ENCODE results near the gene CRYBB3.
A peak's percentile ranks its signal among the peaks of the same experiment; 100 is the strongest.

The CRYBB3 gene

DNA sequence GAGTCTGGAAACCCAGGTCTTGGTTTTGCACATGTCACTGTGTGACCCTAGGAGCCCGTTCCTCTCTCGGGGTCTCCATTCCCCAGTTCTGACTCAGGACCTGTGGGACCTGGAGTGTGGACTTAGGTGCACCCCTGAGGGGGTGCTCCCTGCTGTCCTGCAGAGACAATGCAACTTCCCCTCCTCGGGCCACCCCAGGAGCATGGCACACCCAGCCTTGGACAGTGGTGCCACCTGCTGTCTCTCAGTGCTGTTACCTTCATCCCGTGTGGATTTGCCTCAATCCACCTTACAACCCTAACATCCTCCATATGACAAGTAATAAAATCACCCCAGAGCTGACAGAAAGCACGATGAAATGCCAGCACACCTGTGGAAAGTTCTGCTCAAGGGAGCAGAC is 27.5 kb upstream of the CRYBB3 start:
- no peak overlapping the region for H3K27ac ChIP-seq
- no peak overlapping the region for H3K4me3 ChIP-seq (ENCODE audit: low read depth, low read length)
- no peaks in the 10 kb centered on the region for H3K36me3 ChIP-seq (replicated peaks)
- no peaks in the 10 kb centered on the region for H3K27me3 ChIP-seq (replicated peaks)
- in situ Hi-C loops (cut with HindIII; ENCODE audit: low pct_ligation_motif_present, low sequenced_read_pairs): no loop called here
- TF ChIP-seq, protein P1, sequence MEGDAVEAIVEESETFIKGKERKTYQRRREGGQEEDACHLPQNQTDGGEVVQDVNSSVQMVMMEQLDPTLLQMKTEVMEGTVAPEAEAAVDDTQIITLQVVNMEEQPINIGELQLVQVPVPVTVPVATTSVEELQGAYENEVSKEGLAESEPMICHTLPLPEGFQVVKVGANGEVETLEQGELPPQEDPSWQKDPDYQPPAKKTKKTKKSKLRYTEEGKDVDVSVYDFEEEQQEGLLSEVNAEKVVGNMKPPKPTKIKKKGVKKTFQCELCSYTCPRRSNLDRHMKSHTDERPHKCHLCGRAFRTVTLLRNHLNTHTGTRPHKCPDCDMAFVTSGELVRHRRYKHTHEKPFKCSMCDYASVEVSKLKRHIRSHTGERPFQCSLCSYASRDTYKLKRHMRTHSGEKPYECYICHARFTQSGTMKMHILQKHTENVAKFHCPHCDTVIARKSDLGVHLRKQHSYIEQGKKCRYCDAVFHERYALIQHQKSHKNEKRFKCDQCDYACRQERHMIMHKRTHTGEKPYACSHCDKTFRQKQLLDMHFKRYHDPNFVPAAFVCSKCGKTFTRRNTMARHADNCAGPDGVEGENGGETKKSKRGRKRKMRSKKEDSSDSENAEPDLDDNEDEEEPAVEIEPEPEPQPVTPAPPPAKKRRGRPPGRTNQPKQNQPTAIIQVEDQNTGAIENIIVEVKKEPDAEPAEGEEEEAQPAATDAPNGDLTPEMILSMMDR (IDR thresholded peaks at IDR 0.05; ENCODE audit: low read depth, low read length, missing control alignments): peak; percentile 18
- DNase-seq: no peak

DNA sequence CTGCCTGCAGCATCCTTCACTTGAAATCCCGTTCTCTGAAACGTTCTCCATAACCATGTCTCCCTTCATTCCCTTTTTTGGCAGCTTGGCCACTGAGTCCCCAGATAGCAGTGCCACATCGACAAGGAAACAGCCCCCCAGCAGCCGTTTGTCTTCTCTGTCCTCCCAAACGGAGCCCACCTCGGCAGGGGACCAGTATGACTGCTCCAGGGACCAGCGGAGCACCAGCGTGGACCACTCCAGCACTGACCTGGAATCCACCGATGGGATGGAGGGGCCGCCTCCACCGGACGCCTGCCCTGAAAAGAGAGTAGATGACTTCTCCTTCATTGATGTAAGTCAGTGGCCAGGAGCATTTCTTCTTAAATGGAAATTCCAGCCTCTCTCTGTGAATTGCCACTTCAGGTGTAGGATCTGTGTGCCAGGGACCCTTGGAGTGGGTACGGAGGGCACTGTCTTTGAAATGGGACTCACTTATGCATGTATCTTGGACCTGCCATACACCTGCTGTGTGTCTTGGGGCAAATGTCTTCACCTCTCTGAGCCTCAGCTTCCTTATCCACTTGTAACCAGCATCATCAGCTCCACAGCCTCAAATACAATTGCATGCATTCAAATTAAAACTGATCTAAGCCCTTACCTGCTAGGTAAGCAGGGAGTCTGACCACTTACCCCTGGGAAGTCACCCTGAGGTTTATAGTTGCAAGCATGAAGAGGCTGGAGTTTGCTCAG is 25.3 kb upstream of the CRYBB3 start:
- no peak for DNase-seq
- H3K27me3 ChIP-seq (replicated peaks): no peaks in the 10 kb centered on the region
- in situ Hi-C loops (cut with HindIII; ENCODE audit: low pct_ligation_motif_present, low sequenced_read_pairs): no loop called here
- H3K27ac ChIP-seq: no peak overlapping the region
- TF ChIP-seq, protein P1 (IDR thresholded peaks at IDR 0.05; ENCODE audit: low read depth, low read length, missing control alignments): no peak
- no peaks in the 10 kb centered on the region for H3K36me3 ChIP-seq (replicated peaks)
- H3K4me3 ChIP-seq (ENCODE audit: low read depth, low read length): no peak overlapping the region

DNA sequence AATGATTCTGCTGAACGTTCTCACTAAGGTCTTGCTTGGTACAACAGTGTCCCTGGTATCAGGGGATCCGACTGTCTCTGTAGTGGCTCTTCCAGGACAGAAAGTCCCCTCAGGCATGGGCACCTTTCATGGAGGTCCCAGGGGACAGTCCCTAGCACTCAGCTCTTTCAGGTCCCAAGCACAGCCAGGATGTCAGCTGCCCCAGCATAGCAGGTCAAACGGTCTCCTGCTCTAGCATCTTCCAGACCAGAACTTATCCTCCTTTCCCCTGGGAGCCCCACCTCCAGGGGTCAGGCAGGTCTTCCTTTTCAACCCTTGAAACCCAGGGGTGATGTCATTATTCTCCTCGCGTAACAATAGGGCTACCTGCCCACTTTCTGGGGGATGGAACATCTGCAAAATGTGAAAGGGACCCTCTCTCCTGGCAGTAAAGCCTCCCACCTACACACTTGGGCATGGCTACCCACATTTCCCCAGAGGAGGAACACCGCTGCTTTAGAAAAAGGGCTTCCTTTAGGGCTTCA is 24.7 kb upstream of the CRYBB3 start:
- in situ Hi-C loops (cut with HindIII; ENCODE audit: low pct_ligation_motif_present, low sequenced_read_pairs): no loop called here
- Histone ChIP-seq H3K27me3 (replicated peaks) (no peaks in the 10 kb centered on the region), H3K4me3 (ENCODE audit: low read depth, low read length) (no peak overlapping the region), H3K27ac (no peak overlapping the region), H3K36me3 (replicated peaks) (no peaks in the 10 kb centered on the region)
- DNase-seq: no peak
- TF ChIP-seq, protein P1 (IDR thresholded peaks at IDR 0.05; ENCODE audit: low read depth, low read length, missing control alignments): no peak

DNA sequence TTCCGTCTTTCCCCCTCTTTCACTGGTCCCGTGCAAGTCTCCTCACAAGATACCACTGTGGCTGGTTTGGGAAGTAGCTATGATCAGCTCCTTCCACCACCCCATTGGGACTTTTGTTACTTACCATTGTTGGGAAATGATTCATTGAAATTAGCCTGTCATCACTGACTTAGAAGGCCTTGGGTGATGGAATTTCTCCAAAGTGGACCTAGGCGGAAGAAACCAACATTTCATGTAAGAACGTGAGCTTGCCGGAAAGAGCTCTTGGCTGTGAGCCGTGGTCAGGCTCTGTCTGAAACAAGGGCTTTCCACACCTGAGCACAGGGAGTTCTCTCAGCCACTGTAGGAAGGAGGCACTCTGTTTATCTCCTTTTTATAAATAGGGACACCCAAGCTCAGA is 23.5 kb upstream of the CRYBB3 start:
- TF ChIP-seq, protein P1 (IDR thresholded peaks at IDR 0.05; ENCODE audit: low read depth, low read length, missing control alignments): no peak
- H3K4me3 ChIP-seq (ENCODE audit: low read depth, low read length): no peak overlapping the region
- in situ Hi-C loops (cut with HindIII; ENCODE audit: low pct_ligation_motif_present, low sequenced_read_pairs): no loop called here
- no peak overlapping the region for H3K27ac ChIP-seq
- no peak for DNase-seq
- H3K36me3 ChIP-seq (replicated peaks): no peaks in the 10 kb centered on the region
- H3K27me3 ChIP-seq (replicated peaks): no peaks in the 10 kb centered on the region

DNA sequence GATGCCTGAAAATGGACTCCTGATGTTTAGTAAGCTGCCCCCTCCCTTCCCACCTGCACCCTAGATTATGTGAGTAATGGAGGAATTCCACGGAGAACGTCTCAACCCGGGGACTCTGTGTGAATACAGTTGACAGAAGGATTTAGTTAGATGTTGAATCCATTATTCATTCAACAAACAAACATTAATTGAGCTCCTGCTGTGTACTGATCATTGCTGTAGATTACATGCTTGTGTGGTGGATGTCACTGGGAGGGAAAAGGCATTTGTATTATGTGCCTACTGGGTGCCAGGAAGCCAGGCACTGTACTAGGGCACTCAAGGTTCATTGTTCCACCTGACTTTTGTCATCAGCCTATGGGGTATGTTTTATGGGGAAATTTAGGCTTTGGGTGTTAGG is 22.9 kb upstream of the CRYBB3 start:
- H3K27ac ChIP-seq: no peak overlapping the region
- in situ Hi-C loops (cut with HindIII; ENCODE audit: low pct_ligation_motif_present, low sequenced_read_pairs): no loop called here
- TF ChIP-seq, protein P1 (IDR thresholded peaks at IDR 0.05; ENCODE audit: low read depth, low read length, missing control alignments): no peak
- H3K27me3 ChIP-seq (replicated peaks): no peaks in the 10 kb centered on the region
- no peaks in the 10 kb centered on the region for H3K36me3 ChIP-seq (replicated peaks)
- H3K4me3 ChIP-seq (ENCODE audit: low read depth, low read length): no peak overlapping the region
- no peak for DNase-seq

DNA sequence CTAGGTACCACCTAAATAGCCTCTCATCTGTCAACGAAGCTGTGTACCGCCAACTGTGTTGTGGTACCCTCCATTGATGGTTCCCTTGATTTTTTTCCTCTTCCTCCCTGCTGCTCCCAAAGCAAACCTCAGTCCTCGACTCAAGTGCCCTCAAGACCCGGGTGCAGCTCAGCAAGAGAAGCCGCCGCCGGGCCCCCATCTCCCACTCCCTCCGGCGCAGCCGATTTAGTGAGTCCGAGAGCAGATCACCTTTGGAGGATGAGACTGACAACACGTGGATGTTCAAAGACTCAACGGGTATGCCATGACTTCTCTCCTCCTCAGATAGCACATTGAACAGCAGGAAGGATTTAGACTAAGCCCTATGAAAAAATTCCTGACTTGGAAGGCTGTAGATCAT is 22.4 kb upstream of the CRYBB3 start:
- TF ChIP-seq, protein P1 (IDR thresholded peaks at IDR 0.05; ENCODE audit: low read depth, low read length, missing control alignments): no peak
- Histone ChIP-seq H3K36me3 (replicated peaks) (no peaks in the 10 kb centered on the region), H3K4me3 (ENCODE audit: low read depth, low read length) (no peak overlapping the region), H3K27ac (no peak overlapping the region), H3K27me3 (replicated peaks) (no peaks in the 10 kb centered on the region)
- in situ Hi-C loops (cut with HindIII; ENCODE audit: low pct_ligation_motif_present, low sequenced_read_pairs): no loop called here
- no peak for DNase-seq

Data from brain microvascular endothelial cell (primary cell).